H9 (cell line): ENCODE measurements around the gene SLC47A1. TPM values are rescaled to one million over a fixed set of nuclear protein-coding genes. Genes with fewer than 3 reads are reported as not detected.

Experiments
- DNase-seq: peaks from one replicate; pipeline ENCODE4 v3.0.0-alpha.2; 2017
- H2AFZ ChIP-seq: one replicate; pipeline ENCODE4 v1.6.1; 2013; ENCODE audit warnings: mild to moderate bottlenecking, low read length, control low read depth, moderate library complexity
- H2AK5ac ChIP-seq: 2 replicates; pipeline ENCODE4 v1.6.1; 2013; ENCODE audit warnings: low read length, control low read depth, mixed read lengths; ENCODE audit not compliant: insufficient read length
- H2BK120ac ChIP-seq: one replicate; pipeline ENCODE4 v1.6.1; 2013; ENCODE audit warnings: low read depth, mild to moderate bottlenecking, low read length, control low read depth, inconsistent platforms; ENCODE audit not compliant: poor library complexity, severe bottlenecking
- H2BK12ac ChIP-seq: 2 replicates; pipeline ENCODE4 v1.6.1; 2013; ENCODE audit warnings: low read length, control low read depth, mixed read lengths, low read depth; ENCODE audit not compliant: insufficient read length
- H2BK15ac ChIP-seq: 2 replicates; pipeline ENCODE4 v1.6.1; 2013; ENCODE audit warnings: low read depth, low read length, control low read depth
- H2BK20ac ChIP-seq: one replicate; pipeline ENCODE4 v1.6.1; 2013; ENCODE audit warnings: low read depth, mild to moderate bottlenecking, low read length, control low read depth, inconsistent platforms; ENCODE audit not compliant: poor library complexity, severe bottlenecking
- H2BK5ac ChIP-seq: 2 replicates; pipeline ENCODE4 v1.6.1; 2013; ENCODE audit warnings: low read length, control low read depth, mixed read lengths; ENCODE audit not compliant: insufficient read length
- H3K14ac ChIP-seq: 2 replicates; pipeline ENCODE4 v1.6.1; 2013; ENCODE audit warnings: low read length, control low read depth; ENCODE audit not compliant: insufficient read depth
- H3K18ac ChIP-seq: 2 replicates; pipeline ENCODE4 v1.6.1; 2013; ENCODE audit warnings: low read depth, mild to moderate bottlenecking, mixed read lengths, low read length, control low read depth; ENCODE audit not compliant: insufficient read length
- H3K23ac ChIP-seq: 2 replicates; pipeline ENCODE4 v1.6.1; 2013; ENCODE audit warnings: low read length, control low read depth, mixed read lengths, low read depth; ENCODE audit not compliant: insufficient read length
- H3K23me2 ChIP-seq: 2 replicates; pipeline ENCODE4 v1.6.1; 2013; ENCODE audit warnings: low read depth, mild to moderate bottlenecking, mixed read lengths, low read length, control low read depth; ENCODE audit not compliant: insufficient read length, poor library complexity, severe bottlenecking
- H3K27ac ChIP-seq: 2 replicates; pipeline ENCODE4 v1.5.1; 2013; ENCODE audit warnings: low read length, control low read depth, mixed read lengths, low read depth; ENCODE audit not compliant: insufficient read length
- H3K27me3 ChIP-seq: 2 replicates; pipeline ENCODE4 v1.6.1; 2013; ENCODE audit warnings: low read length, control low read depth, inconsistent platforms; ENCODE audit not compliant: insufficient read depth
- H3K4ac ChIP-seq: 2 replicates; pipeline ENCODE4 v1.6.1; 2013; ENCODE audit warnings: low read depth, mild to moderate bottlenecking, control low read depth, inconsistent platforms, low read length, moderate library complexity
- H3K4me1 ChIP-seq: 2 replicates; pipeline ENCODE4 v1.6.1; 2013; ENCODE audit warnings: low read length, control low read depth, inconsistent platforms; ENCODE audit not compliant: insufficient read depth
- H3K4me2 ChIP-seq: 2 replicates; pipeline ENCODE4 v1.6.1; 2013; ENCODE audit warnings: low read length, control low read depth, mixed read lengths; ENCODE audit not compliant: insufficient read length, insufficient read depth
- H3K56ac ChIP-seq: 2 replicates; pipeline ENCODE4 v1.6.1; 2013; ENCODE audit warnings: low read depth, mild to moderate bottlenecking, mixed read lengths, low read length, control low read depth; ENCODE audit not compliant: insufficient read length
- H3K79me1 ChIP-seq: 2 replicates; pipeline ENCODE4 v1.6.1; 2013; ENCODE audit warnings: low read depth, mild to moderate bottlenecking, moderate library complexity, low read length, control low read depth, inconsistent platforms; ENCODE audit not compliant: insufficient read depth, poor library complexity, severe bottlenecking
- H3K79me2 ChIP-seq: 2 replicates; pipeline ENCODE4 v1.6.1; 2013; ENCODE audit warnings: low read length, control low read depth, inconsistent platforms; ENCODE audit not compliant: insufficient read depth
- H3K9ac ChIP-seq: 2 replicates; pipeline ENCODE4 v1.6.1; 2013; ENCODE audit warnings: low read length, control low read depth, mixed read lengths; ENCODE audit not compliant: insufficient read length; ENCODE audit errors: extremely low read depth
- H3K9me3 ChIP-seq: one replicate; pipeline ENCODE4 v1.6.1; 2013; ENCODE audit warnings: low read depth, low read length, inconsistent platforms; ENCODE audit not compliant: control insufficient read depth
- H3T11ph ChIP-seq: one replicate; pipeline ENCODE4 v1.6.1; 2013; ENCODE audit warnings: mild to moderate bottlenecking, low read length, control low read depth, inconsistent platforms
- H4K20me1 ChIP-seq: one replicate; pipeline ENCODE4 v1.6.1; 2013; ENCODE audit not compliant: control insufficient read depth, insufficient read length, insufficient read depth
- H4K5ac ChIP-seq: 2 replicates; pipeline ENCODE4 v1.6.1; 2013; ENCODE audit warnings: low read depth, mild to moderate bottlenecking, mixed read lengths, low read length, control low read depth; ENCODE audit not compliant: insufficient read length
- H4K8ac ChIP-seq: replicated peaks from 2 replicates; pipeline ENCODE4 v1.6.1; 2013; ENCODE audit warnings: low read length, control low read depth, mixed read lengths, low read depth; ENCODE audit not compliant: insufficient read length
- H4K91ac ChIP-seq: 2 replicates; pipeline ENCODE4 v1.6.1; 2013; ENCODE audit warnings: low read depth, mild to moderate bottlenecking, moderate library complexity, mixed read lengths, low read length, control low read depth; ENCODE audit not compliant: insufficient read length
- H3K27ac Mint-ChIP-seq, 3 experiments: 2 replicates in 2 of 3; 3 replicates in 1 of 3; pipeline ENCODE4 v1.8.0; 2020 to 2021; ENCODE audit warnings: mixed read lengths in 3 of 3, mild to moderate bottlenecking in 1 of 3, moderate library complexity in 1 of 3
- H3K27me3 Mint-ChIP-seq: 2 replicates; pipeline ENCODE4 v1.8.0; 2021; ENCODE audit warnings: low read depth, mild to moderate bottlenecking, moderate library complexity, mixed read lengths
- H3K36me3 Mint-ChIP-seq, 3 experiments: 2 replicates in 2 of 3; 3 replicates in 1 of 3; pipeline ENCODE4 v1.8.0; 2020 to 2021; ENCODE audit warnings: low read depth in 3 of 3, mixed read lengths in 3 of 3; ENCODE audit not compliant: insufficient read depth in 1 of 3
- H3K4me1 Mint-ChIP-seq, 2 experiments: 2 replicates each; pipeline ENCODE4 v1.8.0; 2020; ENCODE audit warnings: mixed read lengths in 2 of 2
- H3K4me3 Mint-ChIP-seq, 2 experiments: 2 replicates in 1 of 2; 3 replicates in 1 of 2; pipeline ENCODE4 v1.8.0; 2020 to 2021; ENCODE audit warnings: mild to moderate bottlenecking in 2 of 2, mixed read lengths in 2 of 2, moderate library complexity in 1 of 2
- H3K9me3 Mint-ChIP-seq, 2 experiments: 2 replicates in 1 of 2; 3 replicates in 1 of 2; pipeline ENCODE4 v1.8.0; 2020; ENCODE audit warnings: mild to moderate bottlenecking in 2 of 2, mixed read lengths in 2 of 2, moderate library complexity in 1 of 2
- CTCF ChIP-seq: fragments of 200-600 bp; sonication (generic); conservative IDR thresholded peaks from 3 replicates; pipeline ENCODE4 v1.8.0; 2021; ENCODE audit warnings: antibody characterized with exemption, mild to moderate bottlenecking
- WGBS: extraction: QIAGEN DNeasy Blood & Tissue Kit; methylation state at CpG from one replicate; pipeline ENCODE4 v1.1.7; 2013; ENCODE audit warnings: missing lambda C conversion rate, low lambda C conversion rate, mixed read lengths; ENCODE audit not compliant: insufficient read length; ENCODE audit errors: extremely low coverage; 5-methylcytosine and 5-hydroxymethylcytosine counted together
- total RNA-seq: library from RNA; stranded (reverse); gene quantifications from 2 replicates; pipeline ENCODE4 v1.2.1, GENCODE V29; 2021

Gene SLC47A1
- total RNA-seq, 1 experiment from 2014 or later = 4.0 TPM

- Mint-ChIP-seq H3K36me3 (no peaks in the 10 kb centered on the region), H3K4me1 (no peaks in the 10 kb centered on the region), H3K4me3 (no peak overlapping the region), H3K27ac (no peak overlapping the region), H3K27me3 (no peaks in the 10 kb centered on the region; the same call in 1 of the 2 replicates), H3K9me3 (no peaks in the 10 kb centered on the region)
- Histone ChIP-seq H2BK20ac (no peak overlapping the region), H3K23ac (no peak overlapping the region), H3K27me3 (no peaks in the 10 kb centered on the region), H3K18ac (no peak overlapping the region), H3K79me1 (no peaks in the 10 kb centered on the region), H3T11ph (no peak overlapping the region), H3K4me1 (no peaks in the 10 kb centered on the region), H3K56ac (no peak overlapping the region), H2AK5ac (no peak overlapping the region), H3K27ac (no peak overlapping the region), H3K4me2 (no peak overlapping the region), H3K23me2 (no peaks in the 10 kb centered on the region), H4K91ac (no peak overlapping the region), H2AFZ (no peak overlapping the region), H3K9me3 (no peaks in the 10 kb centered on the region), H2BK5ac (no peak overlapping the region), H3K14ac (no peak overlapping the region), H2BK12ac (no peak overlapping the region), H4K8ac (no peak overlapping the region), H3K9ac (no peak overlapping the region), H2BK15ac (no peak overlapping the region), H3K79me2 (no peaks in the 10 kb centered on the region), H3K4ac (no peak overlapping the region), H4K5ac (no peak overlapping the region), H4K20me1 (no peaks in the 10 kb centered on the region), H2BK120ac (no peak overlapping the region)
- no CpG with 5 or more reads among the region's 2 CpGs for WGBS
- TF ChIP-seq CTCF = no peak
- no peak for DNase-seq
Measured at GRCh38 chr17:19610311-19610710, 76.7 kb downstream of the SLC47A1 start.
